Central memory CD4-positive, alpha-beta T cell (primary cell): ENCODE results near the gene SLC6A5.

Experiments
- DNase-seq: peaks from one replicate; pipeline ENCODE4 v3.0.0; 2022

Gene SLC6A5

GRCh38 chr11:20671856-20672546, 72.6 kb downstream of the SLC6A5 start:
- DNase-seq = no peak

GRCh38 chr11:20672575-20672974, 73.2 kb downstream of the SLC6A5 start:
- no peak for DNase-seq

- no peak for DNase-seq
Observed at GRCh38 chr11:20676658-20677057, 77.2 kb downstream of the SLC6A5 start.

GRCh38 chr11:20688761-20689160, 89.4 kb downstream of the SLC6A5 start:
- no peak for DNase-seq

- no peak for DNase-seq
Observed at GRCh38 chr11:20707876-20708275, 108.5 kb downstream of the SLC6A5 start.
